Cerebellar nuclear complex (tissue), 1 donor: ENCODE data around the gene CFAP70.

Source experiments
- DNase-seq, 2 experiments: peaks; one replicate each; lab custom pipeline; 2025; lab: John Stamatoyannopoulos, UW

The CFAP70 gene

DNA sequence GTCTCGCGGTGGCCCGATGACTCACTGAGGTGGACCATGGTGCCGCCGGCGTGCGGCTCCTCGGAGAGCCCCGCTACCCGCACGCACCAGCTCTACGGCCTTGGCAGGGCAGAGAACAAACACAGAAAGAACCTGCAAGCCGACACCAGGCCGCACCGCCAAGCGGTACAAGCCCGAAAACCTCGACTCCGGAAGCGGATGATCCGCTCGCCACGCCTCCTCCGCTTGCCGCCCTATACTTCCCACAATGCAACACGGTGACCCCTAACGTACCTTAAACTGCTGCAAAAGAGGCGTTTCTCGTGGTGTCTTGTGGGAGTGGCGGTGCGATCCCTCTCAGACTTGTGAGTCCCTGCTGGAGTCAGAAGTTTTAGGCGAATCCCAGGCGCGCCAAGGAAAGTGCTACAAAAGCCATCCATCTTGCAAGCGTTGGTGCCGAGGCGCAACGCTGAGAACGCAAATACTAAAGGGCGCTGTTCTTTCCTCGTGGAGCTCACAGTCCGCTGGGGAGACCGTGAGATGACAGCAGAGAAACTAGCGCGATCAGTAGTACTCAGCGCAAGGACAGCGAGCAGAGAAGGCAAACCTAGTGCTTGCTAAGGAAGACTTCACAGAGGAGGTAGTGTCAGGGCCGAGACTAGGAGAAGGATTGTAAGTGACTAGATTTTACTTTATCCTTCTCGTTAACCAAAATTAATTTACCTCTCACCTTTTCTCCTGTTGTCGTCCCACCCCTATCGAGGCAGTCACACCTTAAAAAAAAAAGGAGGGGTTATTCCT, 106.0 kb downstream of the CFAP70 start, which contains the start of gene MRPS16:
MRPS16 (minus strand) TSS at position 200 of the 780 bp plus-strand sequence; CDS start at position 38, 162 bp downstream.
- DNase-seq: peak; percentile 75 to 80

DNA sequence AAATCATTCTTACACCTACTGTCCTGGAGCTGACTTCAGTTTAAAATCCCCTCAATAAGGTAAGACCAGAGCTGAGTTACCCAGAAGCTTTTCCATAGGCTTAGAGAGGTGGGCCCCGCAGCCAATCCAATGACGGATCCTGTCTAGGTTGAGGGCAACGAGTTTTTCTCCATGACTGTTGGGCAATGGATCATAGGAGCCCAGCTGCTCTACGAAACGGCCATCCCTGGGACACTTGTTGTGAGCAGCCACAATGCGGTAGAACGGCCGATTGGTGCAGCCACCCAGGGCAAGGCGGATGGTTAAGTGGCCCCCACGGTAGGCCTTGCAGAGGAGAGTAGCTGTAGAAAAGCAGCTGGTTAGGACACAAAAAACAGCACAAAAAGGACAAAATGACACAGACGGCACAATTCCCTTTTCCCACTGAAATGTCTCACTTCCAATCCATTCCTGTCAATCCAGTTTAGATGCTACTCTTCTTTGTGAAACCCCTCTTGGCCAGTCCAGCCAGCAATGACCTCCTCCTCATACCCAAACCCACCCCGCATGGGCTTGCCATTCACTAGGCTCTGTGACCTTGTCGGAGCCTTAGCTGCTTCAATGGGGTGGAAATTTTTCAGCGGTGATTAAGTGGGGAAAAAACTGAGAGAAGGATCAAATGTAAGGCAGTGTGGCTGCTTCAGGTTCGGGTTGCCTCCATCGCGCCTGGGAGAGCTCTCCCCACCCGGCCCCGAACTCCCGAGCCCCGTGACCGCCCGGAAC, 106.8 kb downstream of the CFAP70 start:
- DNase-seq: no peak

DNA sequence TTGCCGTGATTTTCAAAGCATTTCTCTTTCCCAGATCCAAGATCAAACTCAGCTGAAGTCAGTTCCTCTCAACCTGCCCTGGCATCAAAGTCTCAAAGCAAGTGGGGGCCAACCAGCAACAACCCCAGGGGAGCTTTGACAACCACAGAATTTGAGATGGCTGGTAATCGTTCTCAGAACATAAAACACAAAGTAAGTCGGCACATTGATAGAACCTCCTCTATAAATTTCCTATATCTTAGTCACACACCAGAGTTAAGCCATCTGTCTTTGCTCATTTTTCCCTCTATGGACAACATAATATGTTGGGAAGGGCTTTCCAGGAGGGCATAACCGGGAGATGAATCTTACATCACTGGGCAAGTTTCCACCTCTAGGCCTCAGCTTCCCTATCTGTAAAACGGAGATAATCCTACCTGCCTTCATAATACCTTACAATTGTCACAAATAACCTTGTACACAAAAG, 110.4 kb downstream of the CFAP70 start:
- DNase-seq: no peak

DNA sequence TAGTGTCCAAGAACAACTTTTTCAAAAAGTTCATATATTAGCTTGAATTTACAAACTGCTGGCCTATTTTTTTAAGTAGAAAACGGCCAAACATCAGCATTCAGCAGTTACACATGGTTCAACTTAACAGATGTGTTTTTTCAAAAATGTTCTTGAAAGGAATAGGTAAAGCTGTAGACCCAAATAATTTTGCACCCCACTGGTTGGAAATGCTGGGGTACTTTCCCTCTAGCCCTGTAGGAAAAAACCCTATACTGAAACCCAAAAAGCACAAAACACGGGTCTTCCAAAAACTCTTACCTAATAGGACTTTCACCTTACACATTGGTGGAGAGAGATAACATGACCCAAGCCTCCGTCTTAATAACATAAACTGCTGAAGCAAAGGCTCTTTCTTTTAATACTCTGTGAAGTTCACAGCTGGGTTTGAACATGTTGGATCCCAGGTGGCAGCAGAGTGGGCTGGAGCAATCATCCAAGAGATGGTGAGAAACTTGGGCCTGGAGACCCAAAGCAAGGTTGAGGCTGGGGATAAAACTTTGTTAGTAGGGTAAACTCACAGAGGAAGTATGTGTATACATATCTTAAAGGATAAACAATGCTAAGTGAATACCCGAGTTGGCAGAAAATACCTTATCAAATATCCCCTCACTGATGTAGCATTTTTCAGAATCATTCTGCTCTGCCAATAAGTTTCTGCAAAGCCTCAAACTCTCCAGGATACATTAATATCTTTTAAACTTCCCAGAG, 111.0 kb downstream of the CFAP70 start:
- no peak for DNase-seq

DNA sequence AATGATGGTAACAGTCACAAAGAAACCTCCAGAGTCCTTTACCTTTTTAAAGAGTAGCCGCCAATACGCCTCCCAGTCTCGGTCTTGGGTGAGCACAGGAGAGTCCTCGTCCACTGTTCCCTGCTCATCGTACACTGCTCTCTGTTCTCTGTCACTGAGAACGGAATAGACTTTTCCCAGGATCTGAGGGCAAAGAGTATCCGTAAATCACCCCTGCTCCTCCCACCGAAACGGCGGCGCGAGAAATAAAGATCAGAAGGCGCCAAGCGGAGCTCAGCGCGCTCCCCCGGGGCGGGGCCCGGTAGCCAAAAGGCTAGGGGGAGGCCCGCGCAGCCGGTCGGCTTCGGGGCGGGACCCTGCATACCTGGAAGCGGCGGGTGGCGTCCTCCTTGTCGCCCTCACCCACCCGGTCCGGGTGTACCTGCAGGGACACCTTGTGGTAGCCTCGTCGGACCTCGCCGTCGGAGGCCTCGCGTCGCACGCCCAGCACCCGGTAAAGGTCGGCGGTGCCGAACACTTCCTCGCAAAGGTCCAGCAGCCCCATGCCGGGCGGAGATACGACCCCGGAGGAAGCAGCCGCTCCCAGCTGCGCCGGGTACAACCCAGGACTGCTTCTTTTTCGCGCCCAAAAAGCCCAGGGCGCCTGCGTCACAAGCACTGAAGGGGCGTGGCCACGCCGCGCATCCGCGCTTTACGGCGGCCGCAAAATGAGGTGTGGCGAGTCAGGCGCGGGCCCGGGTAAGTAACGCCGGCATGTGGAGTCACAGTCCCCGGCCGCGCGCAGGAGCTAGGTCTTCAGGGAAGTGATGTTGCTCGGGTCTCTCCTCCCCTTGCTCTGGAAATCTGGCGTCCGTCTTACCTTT, 111.8 kb downstream of the CFAP70 start, which contains the start of gene DNAJC9:
DNAJC9 (minus strand) TSS at position 610 of the 863 bp plus-strand sequence; CDS start at position 544, 66 bp downstream.
- peak; percentile 28 to 61 for DNase-seq

DNA sequence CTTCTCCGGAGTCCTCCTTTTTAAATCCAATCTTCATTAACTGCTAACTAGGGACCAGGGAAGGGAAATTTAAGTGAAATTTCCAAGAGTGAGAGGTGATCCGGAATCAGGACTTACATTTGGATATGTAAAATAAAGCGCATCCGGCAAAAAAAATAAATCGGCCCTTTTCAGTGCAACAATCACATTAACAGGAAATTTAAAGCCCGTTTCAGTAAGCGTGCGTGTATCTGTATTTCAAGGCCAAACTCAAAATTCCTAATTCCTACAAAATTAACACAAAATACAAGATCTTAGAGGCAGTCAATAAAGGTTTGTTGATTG, 112.4 kb downstream of the CFAP70 start:
- DNase-seq: no peak

DNA sequence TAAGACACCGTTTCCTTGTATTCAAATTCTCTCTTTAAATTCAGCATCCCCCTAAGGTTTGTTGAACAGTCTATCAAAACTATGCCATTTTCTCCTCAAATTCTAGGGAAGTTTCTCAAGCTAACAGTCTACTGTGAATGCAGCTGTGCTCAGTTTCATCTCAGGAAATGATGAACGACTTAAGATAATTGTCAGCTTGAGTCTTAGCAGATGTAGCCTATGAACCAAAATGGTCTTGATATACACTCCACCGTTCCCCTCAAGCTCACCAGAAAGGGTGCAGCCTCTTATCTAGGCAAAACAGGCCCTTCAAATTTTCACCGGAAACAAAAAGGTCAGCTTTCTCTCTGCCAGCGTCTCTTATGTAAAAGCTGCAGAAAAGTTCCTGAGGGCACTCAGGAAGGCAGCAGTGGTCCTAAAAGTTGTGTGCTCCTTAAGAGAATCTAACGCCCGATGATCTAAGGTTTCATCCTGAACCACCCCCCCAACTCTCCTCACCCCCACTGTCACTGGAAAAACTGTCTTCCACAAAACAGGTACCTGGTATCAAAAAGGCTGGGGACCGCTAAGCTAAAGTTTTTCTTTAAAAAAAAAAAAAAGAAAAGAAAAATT, 113.7 kb downstream of the CFAP70 start:
- no peak for DNase-seq

DNA sequence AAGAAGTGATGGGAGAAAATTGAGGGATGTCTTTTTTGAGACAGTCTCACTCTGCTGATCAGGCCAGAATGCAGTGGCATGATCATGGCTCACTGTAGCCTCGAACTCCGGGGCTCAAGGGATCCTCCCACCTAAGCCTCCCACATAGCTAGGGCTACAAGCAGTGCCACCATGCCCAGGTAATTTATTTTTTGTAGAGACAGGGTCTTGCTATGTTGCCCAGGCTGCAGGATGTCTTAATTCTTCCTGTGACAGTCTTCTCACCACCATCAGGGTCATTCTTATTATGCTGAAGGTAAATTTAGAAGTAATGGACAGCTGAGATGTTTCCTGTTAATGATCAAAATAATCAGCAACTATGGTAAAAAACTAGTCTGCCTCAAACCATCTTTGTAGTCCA, 118.8 kb downstream of the CFAP70 start:
- no peak for DNase-seq

DNA sequence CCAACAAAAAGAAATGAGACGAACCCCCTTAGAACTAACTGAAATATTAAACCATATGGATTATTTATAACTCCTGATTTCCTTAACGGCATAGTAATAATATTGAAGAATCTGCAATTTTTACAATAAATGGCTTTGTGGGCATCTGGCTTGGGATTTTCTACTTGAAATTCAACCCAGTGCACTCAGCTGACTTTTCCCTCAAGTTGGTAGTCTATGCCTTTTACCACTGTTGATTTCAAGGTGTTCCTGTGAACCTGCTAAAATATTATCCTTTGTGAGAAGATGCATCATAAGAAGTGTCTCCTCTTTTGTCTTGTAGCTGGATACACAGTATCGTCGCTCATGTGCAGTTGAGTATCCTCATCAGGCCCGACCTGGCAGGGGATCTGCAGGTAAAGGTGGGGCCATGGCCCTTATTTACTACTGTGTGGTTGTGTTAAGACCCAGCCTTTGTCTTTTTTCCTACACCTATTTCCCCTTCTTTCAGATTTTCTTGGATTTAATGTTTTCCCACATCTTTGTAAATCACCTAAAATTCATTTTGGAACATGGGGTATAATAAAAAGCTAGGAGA, 119.6 kb downstream of the CFAP70 start:
- no peak for DNase-seq

DNA sequence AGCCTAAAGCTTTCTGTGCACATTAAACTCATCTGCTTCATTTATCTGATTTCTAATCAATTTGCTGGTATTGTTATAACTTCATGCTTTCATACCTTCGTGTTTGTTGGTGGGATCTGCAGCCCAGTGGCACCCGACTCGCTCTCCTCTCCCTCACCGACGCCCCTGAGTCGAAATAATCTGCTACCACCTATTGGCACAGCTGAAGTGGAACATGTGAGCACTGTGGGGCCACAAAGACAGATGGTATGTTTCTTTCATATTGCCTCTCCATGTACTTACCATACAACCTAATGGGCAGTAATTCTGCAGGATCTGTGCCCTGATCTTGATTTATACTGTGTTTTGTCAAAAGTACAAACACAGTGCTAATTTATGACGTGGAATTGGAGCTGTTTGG, 124.0 kb downstream of the CFAP70 start:
- DNase-seq: no peak

DNA sequence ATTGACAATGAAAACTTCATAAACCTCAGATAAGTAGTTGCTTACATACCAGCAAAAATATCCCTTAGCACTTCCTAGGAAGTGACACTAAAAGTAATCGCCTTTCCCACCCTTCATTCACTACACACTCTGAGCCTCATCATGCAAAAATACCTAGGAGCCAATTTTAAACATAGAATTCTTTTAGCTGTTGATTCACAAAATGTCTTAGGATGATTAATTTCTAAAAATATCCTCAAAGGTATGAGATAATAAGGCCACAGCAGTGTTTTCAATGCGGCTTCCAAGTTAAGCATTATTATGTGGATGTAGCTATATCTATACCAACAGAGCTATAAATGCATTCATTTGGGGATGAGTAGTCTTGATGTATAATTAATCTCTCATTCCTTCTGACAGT, 124.8 kb downstream of the CFAP70 start:
- no peak for DNase-seq

DNA sequence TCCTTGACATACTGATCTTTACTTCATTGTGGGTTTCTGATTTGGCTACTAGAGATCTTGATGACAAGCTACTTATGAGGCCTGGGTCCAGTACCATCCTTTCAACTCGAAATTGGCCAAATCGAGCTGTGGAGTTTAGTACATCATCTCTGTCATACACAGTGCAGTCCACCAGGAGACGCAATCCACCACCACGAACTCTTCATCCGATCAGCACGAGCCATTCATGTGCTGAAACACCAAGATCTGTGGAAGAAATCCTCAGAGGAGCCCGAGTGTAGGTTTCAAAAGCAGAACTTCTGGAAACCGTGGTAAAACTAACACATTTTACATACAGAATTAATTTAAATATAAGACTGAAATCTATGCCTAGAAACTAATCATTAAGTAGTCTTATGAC, 125.8 kb downstream of the CFAP70 start:
- no peak for DNase-seq

DNA sequence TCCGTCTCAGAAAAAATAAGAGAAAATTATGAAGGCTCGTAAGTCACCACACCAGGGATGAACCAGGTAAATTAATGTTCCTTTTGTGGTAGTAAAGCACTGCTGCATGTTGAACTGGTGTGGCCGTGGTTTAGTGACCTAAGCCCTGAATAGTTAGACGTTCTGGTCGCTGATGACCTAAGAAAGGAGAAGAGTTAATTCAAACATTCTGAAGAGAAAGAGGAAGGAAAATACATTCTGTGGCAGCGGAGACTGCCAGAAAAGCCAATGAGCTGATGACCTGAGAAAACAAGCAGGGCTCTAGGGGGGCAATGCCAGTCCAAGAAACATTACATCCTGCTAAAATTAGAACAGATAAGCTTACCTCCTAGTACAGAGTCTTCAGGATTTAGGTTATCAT, 129.1 kb downstream of the CFAP70 start:
- DNase-seq: no peak

DNA sequence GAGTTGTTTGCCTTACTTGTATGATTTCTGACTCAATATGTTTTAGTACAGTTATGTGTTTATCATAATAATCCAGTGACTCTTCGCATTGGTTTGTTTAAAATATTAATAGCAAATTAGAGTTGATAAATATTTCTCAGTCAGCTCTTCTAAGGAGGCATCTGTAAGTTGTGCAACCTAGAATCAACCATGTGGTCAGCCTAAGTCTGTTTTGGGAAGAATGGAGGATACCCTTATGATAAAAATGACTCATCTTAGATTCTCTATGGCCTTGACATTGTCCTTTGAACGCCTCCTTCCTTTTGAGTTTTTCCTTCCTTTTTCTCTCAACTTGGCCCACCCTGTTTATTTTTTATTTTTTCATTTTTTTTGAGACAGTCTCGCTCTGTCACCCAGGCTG, 130.4 kb downstream of the CFAP70 start:
- no peak for DNase-seq

DNA sequence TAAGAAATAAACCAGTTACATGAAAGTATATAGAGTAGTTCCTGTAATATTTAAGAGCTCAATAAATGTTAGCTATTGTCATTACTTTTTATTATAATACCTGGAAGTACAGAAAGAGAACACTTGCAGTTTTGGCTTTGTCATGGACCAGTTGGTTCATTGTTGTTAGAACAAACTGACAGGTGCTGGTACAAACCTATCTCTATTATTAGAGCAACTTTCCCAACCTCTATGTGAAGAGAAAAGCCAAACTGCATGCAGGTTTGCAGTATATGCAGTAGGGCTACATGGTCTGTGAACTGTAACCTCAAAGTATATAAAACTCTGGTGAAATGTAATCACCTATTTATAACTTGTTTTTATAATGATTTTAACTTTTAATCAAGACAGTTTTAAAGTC, 132.0 kb downstream of the CFAP70 start:
- DNase-seq: no peak

DNA sequence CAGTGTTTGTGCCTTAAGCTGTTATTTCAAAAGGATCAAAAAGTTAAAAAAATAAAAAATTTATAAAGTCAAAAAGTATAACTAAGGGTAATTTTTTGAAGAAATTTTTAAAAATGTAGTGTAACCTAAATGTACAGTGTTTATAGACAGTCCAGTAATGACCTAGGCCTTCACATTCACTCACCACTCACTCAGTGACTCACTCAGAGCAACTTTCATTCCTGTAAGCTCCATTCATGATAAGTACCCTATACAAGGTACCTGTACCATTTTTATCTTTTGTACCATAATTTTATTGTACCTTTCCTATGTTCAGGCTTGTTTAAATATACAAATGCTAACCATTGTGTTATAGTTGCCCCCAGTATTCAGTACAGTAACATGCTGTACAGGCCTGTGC, 133.1 kb downstream of the CFAP70 start:
- no peak for DNase-seq

DNA sequence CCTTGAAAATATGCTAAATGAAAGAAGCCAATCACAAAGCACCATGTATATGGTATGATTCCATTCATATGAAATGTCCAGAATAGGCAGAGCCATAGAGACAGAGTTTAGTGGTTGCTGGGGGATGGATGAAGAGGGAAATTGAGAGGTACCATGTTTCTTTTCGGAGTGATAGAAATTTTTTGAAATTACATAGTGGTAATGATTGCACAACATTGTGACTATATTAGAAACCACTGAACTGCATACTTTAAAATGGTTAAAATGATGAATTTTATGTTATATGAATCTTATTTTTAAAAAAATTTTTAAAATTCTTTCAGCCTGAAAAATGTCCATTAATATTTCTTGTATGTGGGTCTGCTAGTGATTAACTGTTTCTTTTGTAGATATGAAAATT, 137.7 kb downstream of the CFAP70 start:
- DNase-seq: no peak

DNA sequence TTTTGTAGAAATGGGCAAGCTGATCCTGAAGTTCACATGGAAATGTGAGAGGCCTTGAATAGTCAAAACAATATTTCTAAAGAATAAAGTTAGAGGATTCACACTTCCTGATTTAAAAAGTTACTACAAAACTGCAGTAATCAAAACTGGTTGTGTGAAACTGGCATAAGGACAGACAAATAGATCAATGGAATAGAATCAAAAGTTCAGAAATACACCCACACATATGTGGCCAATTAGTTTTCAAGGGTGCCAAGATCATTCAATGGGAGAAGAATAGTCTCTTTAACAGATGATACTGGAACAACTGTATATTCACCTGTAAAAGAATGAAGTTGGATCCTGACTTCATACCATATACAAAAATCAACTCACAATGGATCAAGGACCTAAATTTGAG, 139.3 kb downstream of the CFAP70 start:
- DNase-seq: no peak

DNA sequence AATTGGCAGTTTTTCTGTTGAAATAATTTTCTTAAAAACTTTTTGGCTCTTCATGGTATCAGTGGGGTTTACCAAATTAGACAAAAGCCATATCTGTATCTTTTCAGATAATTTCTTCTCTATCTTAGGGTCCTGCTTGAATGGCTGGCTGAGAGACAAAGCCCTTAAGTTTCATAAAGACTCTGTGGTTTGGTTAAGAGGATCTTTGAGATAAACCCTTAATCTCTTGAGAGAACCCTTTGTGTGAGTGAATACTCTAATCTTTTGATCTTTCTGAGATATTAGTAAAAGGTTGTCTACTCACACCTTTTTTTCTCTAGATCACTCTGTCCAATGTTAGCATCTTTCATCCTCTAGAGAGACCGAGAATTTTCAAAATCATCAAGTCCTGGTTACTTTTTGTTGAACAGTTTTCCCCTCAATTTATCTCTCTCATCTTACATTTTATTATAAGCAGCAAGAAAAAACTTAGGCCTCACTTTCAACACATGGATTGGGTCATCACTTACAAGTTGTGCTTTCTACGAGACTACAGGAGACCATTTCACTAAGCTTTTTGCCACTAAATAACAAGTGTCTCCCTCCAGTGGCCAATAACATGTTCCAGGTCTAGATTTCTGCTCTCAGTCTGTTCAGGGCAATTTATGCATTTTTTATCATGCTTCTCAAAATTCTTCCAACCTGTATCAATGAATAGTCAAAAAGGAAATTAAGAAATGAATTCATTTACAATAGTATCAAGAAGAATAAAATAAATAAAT, 140.1 kb downstream of the CFAP70 start:
- no peak for DNase-seq

DNA sequence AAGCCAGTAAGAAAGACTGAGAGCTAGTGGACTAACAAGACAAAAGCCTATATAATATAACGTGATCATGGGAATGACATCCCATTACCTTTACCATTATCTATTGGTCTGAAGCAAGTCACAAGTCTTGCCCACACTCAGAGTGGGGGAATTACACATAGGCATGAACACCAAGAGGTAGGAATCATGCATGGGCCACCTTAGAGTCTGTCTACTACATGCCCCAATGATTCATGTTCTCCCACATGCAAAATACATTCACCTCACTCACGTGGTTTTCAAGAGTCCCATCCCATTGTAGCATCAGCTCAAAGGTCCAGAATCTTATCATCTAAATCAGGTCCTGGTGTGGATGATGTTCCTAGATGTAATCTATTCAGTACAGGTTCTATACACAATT, 141.0 kb downstream of the CFAP70 start:
- DNase-seq: no peak
